ENCODE measurements around the gene COPZ2. TPM values are rescaled to one million over a fixed set of nuclear protein-coding genes. Genes with fewer than 3 reads are reported as not detected.
A peak's percentile ranks its signal among the peaks of the same experiment; 100 is the strongest.

COPZ2 gene
- polyA plus RNA-seq, 1 of the 3 experiments (the other 2 are of a cell fraction): 36.9 TPM

DNA sequence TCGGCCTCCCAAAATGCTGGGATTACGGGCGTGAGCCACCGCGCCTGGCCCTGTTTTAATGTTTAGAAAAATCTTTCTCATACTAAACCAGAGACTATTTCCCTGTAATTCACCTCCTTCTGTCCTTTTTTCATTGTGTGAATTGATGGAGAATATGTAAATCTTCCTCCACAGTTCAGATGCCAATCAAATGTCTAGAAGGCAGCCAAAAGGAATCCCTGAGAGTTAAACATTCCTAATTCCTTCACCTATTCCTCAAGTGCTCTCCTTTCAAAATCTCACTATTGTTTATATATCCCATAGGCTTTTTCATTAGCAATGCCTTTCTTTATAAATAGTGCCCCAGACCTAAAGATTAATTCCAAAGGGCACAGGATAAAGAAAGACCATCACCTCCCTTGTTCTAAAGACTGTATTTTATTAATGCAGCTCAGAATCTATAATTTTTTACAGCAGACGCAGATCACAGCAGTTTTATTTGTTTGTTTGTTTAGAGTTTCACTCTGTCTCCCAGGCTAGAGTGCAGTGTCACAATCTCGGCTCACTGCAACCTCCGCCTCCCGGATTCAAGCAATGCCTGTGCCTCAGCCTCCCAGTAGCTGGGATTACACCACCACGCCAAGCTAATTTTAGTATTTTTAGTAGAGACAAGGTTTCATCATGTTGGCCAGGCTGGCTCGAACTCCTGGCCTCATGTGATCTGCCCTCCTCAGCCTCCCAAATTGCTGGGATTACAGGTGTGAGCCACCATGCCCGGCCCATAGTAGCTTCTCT lies 30.5 kb downstream of the COPZ2 start:
- H3K27me3 ChIP-seq (ENCODE audit: insufficient read depth): no peaks in the 10 kb centered on the region
- H3K9me2 ChIP-seq: no peaks in the 10 kb centered on the region
- CTCF ChIA-PET: interaction anchor here (0.7 to 41.8 kb wide), 3 partner anchors 9 to 22 kb away, joined by 3 to 1752 read pairs (median 479); no protein-coding TSS in a partner anchor
- TF ChIP-seq EP300 (IDR thresholded peaks at IDR 0.05; ENCODE audit: borderline replicate concordance in 1 of 2, low read depth in 1 of 2, low read length in 1 of 2): no peak
- TF ChIP-seq YY1 (IDR thresholded peaks at IDR 0.05; ENCODE audit: low read depth): no peak
- no peak for TF ChIP-seq RCOR1 (IDR thresholded peaks at IDR 0.05; ENCODE audit: low read length)
- TF ChIP-seq JUND (IDR thresholded peaks at IDR 0.05): no peak
- TF ChIP-seq, protein P1, sequence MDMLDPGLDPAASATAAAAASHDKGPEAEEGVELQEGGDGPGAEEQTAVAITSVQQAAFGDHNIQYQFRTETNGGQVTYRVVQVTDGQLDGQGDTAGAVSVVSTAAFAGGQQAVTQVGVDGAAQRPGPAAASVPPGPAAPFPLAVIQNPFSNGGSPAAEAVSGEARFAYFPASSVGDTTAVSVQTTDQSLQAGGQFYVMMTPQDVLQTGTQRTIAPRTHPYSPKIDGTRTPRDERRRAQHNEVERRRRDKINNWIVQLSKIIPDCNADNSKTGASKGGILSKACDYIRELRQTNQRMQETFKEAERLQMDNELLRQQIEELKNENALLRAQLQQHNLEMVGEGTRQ (IDR thresholded peaks at IDR 0.05; ENCODE audit: borderline replicate concordance, low read depth, low read length): no peak
- TF ChIP-seq ELF1 (IDR thresholded peaks at IDR 0.05): no peak
- TF ChIP-seq FOXM1 (IDR thresholded peaks at IDR 0.05; ENCODE audit: low read depth): no peak
- H3K4me1 ChIP-seq (ENCODE audit: control insufficient read depth in 1 of 2, insufficient read depth in 2 of 2, low read depth in 1 of 2, low read length in 1 of 2): peaks cover 48 to 49% of the 10 kb centered on the region in 2 experiments
- H3K4me2 ChIP-seq: no peak overlapping the region
- POLR2A ChIA-PET: interaction anchor here (0.8 to 1.0 kb wide), 2 partner anchors 14 to 25 kb away, joined by 3 to 5 read pairs; no protein-coding TSS in a partner anchor
- no peak overlapping the region for H2AFZ ChIP-seq (ENCODE audit: low read depth)
- H3K9me3 ChIP-seq: no peaks in the 10 kb centered on the region
- H3K27ac ChIP-seq (ENCODE audit: low read depth in 2 of 2, low read length in 1 of 2): peak overlapping the region in 1 of 2 experiments; percentile 47; a peak in 2 of 4 replicates
- no peak overlapping the region for H3K9ac ChIP-seq
- H3K4me3 ChIP-seq (ENCODE audit: low read depth in 2 of 2, low read length in 1 of 2): no peak overlapping the region
- H3K79me2 ChIP-seq (ENCODE audit: insufficient read depth): no peaks in the 10 kb centered on the region
- WGBS (ENCODE audit: low lambda C conversion rate): 92% methylated on average over 12 of the region's 12 CpGs
- H3K36me3 ChIP-seq (replicated peaks in 1 of 2; ENCODE audit: control insufficient read depth in 1 of 2, insufficient read depth in 2 of 2, low read length in 1 of 2): no peaks in the 10 kb centered on the region
- no peak for DNase-seq
- no peaks in the 10 kb centered on the region for H4K20me1 ChIP-seq (ENCODE audit: insufficient read depth)
- H3F3A ChIP-seq (replicated peaks; ENCODE audit: insufficient read depth): peaks cover 34% of the 10 kb centered on the region

DNA sequence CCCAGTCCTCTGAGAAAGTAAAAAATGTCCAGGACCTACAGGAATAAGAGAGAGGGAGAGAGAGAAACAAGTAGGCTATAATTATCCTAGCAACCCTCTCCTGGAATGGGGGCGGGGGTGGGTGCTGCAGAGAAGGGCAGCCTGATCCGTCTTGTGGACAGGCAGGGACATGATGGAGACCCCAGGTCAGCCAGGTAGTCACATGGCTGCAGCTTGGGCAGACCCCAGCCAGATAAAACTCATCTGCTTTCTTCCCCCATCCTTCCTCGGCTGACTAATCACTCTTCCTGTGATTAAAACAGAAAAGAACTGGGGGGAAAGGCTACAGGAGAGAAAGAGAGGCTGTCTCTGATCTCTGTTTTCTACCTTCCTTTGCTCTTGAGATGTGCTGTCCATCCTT lies 32.6 kb downstream of the COPZ2 start:
- Histone ChIP-seq H3K27ac (ENCODE audit: low read depth in 2 of 2, low read length in 1 of 2) (peak overlapping the region; percentile 99 to 100), H3K79me2 (ENCODE audit: insufficient read depth) (no peaks in the 10 kb centered on the region), H3K9ac (peak overlapping the region; percentile 21), H4K20me1 (ENCODE audit: insufficient read depth) (no peaks in the 10 kb centered on the region), H3K9me3 (no peaks in the 10 kb centered on the region), H3K36me3 (replicated peaks in 1 of 2; ENCODE audit: control insufficient read depth in 1 of 2, insufficient read depth in 2 of 2, low read length in 1 of 2) (no peaks in the 10 kb centered on the region), H3F3A (replicated peaks; ENCODE audit: insufficient read depth) (peaks cover 44% of the 10 kb centered on the region), H2AFZ (ENCODE audit: low read depth) (peak overlapping the region; percentile 91), H3K4me2 (peak overlapping the region; percentile 72), H3K27me3 (ENCODE audit: insufficient read depth) (no peaks in the 10 kb centered on the region), H3K4me3 (ENCODE audit: low read depth in 2 of 2, low read length in 1 of 2) (no peak overlapping the region), H3K4me1 (ENCODE audit: control insufficient read depth in 1 of 2, insufficient read depth in 2 of 2, low read depth in 1 of 2, low read length in 1 of 2) (peaks cover 52 to 54% of the 10 kb centered on the region in 2 experiments), H3K9me2 (no peaks in the 10 kb centered on the region)
- no peak for DNase-seq
- WGBS (ENCODE audit: low lambda C conversion rate): 43% methylated on average over 3 of the region's 3 CpGs
- TF ChIP-seq RCOR1 (IDR thresholded peaks at IDR 0.05; ENCODE audit: low read length) (0 out of 2 replicates have a peak, but pooled peaks have one; percentile 11), RAD21 (IDR thresholded peaks at IDR 0.05; ENCODE audit: low read length) (no peak), TCF12 (IDR thresholded peaks at IDR 0.05) (no peak), MXI1 (IDR thresholded peaks at IDR 0.05; ENCODE audit: low read depth, low read length) (no peak), CHD2 (IDR thresholded peaks at IDR 0.05; ENCODE audit: low read length, partially characterized antibody) (peak; percentile 58), FOXJ3 (CRISPR knock-in tag; IDR thresholded peaks at IDR 0.05) (no peak), TEAD4 (IDR thresholded peaks at IDR 0.05; ENCODE audit: borderline replicate concordance, insufficient read depth) (no peak), POLR2AphosphoS5 (IDR thresholded peaks at IDR 0.05; ENCODE audit: low read depth, low read length) (no peak), JUND (IDR thresholded peaks at IDR 0.05) (no peak), GATA2 (CRISPR knock-in tag; IDR thresholded peaks at IDR 0.05) (no peak)
- TF ChIP-seq, protein P2, sequence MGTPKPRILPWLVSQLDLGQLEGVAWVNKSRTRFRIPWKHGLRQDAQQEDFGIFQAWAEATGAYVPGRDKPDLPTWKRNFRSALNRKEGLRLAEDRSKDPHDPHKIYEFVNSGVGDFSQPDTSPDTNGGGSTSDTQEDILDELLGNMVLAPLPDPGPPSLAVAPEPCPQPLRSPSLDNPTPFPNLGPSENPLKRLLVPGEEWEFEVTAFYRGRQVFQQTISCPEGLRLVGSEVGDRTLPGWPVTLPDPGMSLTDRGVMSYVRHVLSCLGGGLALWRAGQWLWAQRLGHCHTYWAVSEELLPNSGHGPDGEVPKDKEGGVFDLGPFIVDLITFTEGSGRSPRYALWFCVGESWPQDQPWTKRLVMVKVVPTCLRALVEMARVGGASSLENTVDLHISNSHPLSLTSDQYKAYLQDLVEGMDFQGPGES (IDR thresholded peaks at IDR 0.05; ENCODE audit: low read depth, low read length): no peak; the same call in 1 of the 2 replicates
- TF ChIP-seq, protein P3, sequence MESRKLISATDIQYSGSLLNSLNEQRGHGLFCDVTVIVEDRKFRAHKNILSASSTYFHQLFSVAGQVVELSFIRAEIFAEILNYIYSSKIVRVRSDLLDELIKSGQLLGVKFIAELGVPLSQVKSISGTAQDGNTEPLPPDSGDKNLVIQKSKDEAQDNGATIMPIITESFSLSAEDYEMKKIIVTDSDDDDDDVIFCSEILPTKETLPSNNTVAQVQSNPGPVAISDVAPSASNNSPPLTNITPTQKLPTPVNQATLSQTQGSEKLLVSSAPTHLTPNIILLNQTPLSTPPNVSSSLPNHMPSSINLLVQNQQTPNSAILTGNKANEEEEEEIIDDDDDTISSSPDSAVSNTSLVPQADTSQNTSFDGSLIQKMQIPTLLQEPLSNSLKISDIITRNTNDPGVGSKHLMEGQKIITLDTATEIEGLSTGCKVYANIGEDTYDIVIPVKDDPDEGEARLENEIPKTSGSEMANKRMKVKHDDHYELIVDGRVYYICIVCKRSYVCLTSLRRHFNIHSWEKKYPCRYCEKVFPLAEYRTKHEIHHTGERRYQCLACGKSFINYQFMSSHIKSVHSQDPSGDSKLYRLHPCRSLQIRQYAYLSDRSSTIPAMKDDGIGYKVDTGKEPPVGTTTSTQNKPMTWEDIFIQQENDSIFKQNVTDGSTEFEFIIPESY (IDR thresholded peaks at IDR 0.05; ENCODE audit: borderline replicate concordance, low read depth): no peak
- TF ChIP-seq, protein P4, sequence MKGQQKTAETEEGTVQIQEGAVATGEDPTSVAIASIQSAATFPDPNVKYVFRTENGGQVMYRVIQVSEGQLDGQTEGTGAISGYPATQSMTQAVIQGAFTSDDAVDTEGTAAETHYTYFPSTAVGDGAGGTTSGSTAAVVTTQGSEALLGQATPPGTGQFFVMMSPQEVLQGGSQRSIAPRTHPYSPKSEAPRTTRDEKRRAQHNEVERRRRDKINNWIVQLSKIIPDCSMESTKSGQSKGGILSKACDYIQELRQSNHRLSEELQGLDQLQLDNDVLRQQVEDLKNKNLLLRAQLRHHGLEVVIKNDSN (IDR thresholded peaks at IDR 0.05; ENCODE audit: borderline replicate concordance, low read depth): no peak
- ChIA-PET CTCF (interaction anchor here (1.1 to 41.8 kb wide), 8 partner anchors 9 to 56 kb away, joined by 3 to 1752 read pairs (median 16); partner anchors contain the start of gene CDK5RAP3), POLR2A (interaction anchor here (2.2 to 9.0 kb wide), 4 partner anchors 10 to 43 kb away, joined by 15 to 223 read pairs (median 58); partner anchors contain the start of gene NFE2L1)

Measured in SK-N-SH (cell line).